GM23248 (cell line): ENCODE measurements around the gene C3.

ENCODE experiments used
- EZH2 ChIP-seq: fragments of 200-600 bp; sonication (generic); IDR thresholded peaks from 2 replicates; pipeline ENCODE4 v1.6.1; 2018; ENCODE audit warnings: antibody characterized with exemption, mild to moderate bottlenecking; ENCODE audit not compliant: insufficient read depth, poor library complexity, severe bottlenecking
- EZH2phosphoT487 ChIP-seq: fragments of 200-600 bp; sonication (generic); IDR thresholded peaks from 2 replicates; pipeline ENCODE4 v1.6.1; 2018; ENCODE audit warnings: antibody characterized with exemption, moderate library complexity, mild to moderate bottlenecking, low read depth; ENCODE audit not compliant: insufficient read depth

DNA sequence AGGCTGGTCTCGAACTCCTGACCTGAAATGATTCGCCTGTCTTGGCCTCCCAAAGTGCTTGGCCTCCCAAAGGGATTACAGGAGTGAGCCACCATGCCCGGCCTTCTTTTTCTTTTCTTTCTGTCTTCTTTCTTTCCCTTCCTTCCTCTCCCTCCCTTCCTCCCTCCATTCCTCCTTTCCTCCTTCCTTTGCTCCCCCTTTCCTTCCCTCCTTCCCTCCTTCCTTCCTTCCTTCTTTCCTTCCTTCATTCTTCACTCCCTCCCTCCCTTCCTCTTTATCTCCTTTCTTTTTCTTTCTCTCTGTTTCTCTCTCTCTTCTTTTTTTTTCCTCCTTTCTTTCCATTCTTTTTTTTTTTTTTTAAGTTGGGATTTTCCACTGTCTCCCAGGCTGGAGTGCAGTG, 12.1 kb downstream of the C3 start:
- TF ChIP-seq EZH2 (no peak), EZH2phosphoT487 (no peak)
